Neural crest cell (in vitro differentiated cells): ENCODE data around the gene NHERF1. TPM values are rescaled to one million over a fixed set of nuclear protein-coding genes. Genes with fewer than 3 reads are reported as not detected.

Source experiments
- DNase-seq: peaks from one replicate; pipeline ENCODE4 v3.0.0; 2021; ENCODE audit warnings: low read depth, mixed read lengths, low spot score
- H3K27ac Mint-ChIP-seq: one replicate; pipeline ENCODE4 v1.8.0; 2021; ENCODE audit warnings: mild to moderate bottlenecking, mixed read lengths; ENCODE audit not compliant: unreplicated experiment
- H3K27me3 Mint-ChIP-seq: 2 replicates; pipeline ENCODE4 v1.8.0; 2021; ENCODE audit warnings: low read depth, mild to moderate bottlenecking, mixed read lengths
- H3K36me3 Mint-ChIP-seq: 2 replicates; pipeline ENCODE4 v1.8.0; 2021; ENCODE audit warnings: low read depth, mild to moderate bottlenecking, mixed read lengths
- H3K4me1 Mint-ChIP-seq: 2 replicates; pipeline ENCODE4 v1.8.0; 2021; ENCODE audit warnings: mixed read lengths
- H3K4me3 Mint-ChIP-seq: one replicate; pipeline ENCODE4 v1.8.0; 2021; ENCODE audit warnings: mild to moderate bottlenecking, mixed read lengths
- H3K9me3 Mint-ChIP-seq: 2 replicates; pipeline ENCODE4 v1.8.0; 2021; ENCODE audit warnings: mixed read lengths
- total RNA-seq: library from RNA; stranded (reverse); gene quantifications from 2 replicates; pipeline ENCODE4 v1.2.1, GENCODE V29; 2021
- TF ChIP-seq, protein P1 (sequence below): fragments of 200-600 bp; sonication (generic); conservative IDR thresholded peaks from 2 replicates; pipeline ENCODE4 v1.5.0; 2021; ENCODE audit warnings: antibody characterized with exemption, mild to moderate bottlenecking

Gene NHERF1
- total RNA-seq, 1 donor from 2014 or later: 51.7 TPM

DNA sequence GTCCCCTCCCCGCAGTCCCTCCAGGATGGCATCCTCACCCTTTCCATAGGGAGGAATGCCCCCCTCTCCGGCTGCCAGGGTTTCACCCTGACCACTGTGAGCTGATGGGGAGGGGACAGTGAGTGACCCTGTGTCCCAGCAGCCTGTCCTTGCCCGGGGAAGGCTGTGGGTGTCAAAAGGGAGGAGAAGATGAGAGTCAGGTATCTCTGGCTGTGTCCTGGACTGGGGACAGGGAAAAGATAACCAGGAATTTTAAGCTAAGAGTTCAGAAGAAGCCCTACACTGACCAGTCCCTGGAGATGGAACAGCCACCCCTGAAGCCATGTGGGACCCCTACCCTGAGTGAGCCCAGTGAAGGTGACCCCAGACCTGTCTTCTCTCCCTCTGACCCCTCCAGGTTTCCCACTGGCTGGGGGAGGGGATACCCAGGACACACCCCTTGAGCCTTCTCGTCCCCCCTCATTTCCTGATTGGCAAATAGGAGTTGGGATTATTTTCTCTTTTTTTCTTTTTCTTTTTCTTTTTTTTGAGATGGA, 16.4 kb downstream of the NHERF1 start:
- TF ChIP-seq, protein P1, sequence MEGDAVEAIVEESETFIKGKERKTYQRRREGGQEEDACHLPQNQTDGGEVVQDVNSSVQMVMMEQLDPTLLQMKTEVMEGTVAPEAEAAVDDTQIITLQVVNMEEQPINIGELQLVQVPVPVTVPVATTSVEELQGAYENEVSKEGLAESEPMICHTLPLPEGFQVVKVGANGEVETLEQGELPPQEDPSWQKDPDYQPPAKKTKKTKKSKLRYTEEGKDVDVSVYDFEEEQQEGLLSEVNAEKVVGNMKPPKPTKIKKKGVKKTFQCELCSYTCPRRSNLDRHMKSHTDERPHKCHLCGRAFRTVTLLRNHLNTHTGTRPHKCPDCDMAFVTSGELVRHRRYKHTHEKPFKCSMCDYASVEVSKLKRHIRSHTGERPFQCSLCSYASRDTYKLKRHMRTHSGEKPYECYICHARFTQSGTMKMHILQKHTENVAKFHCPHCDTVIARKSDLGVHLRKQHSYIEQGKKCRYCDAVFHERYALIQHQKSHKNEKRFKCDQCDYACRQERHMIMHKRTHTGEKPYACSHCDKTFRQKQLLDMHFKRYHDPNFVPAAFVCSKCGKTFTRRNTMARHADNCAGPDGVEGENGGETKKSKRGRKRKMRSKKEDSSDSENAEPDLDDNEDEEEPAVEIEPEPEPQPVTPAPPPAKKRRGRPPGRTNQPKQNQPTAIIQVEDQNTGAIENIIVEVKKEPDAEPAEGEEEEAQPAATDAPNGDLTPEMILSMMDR: no peak
- peaks cover 4% of the 10 kb centered on the region for H3K36me3 Mint-ChIP-seq
- H3K9me3 Mint-ChIP-seq: no peaks in the 10 kb centered on the region
- no peak overlapping the region for H3K27ac Mint-ChIP-seq
- no peaks in the 10 kb centered on the region for H3K27me3 Mint-ChIP-seq
- no peak for DNase-seq
- H3K4me1 Mint-ChIP-seq: peaks cover 56% of the 10 kb centered on the region
- H3K4me3 Mint-ChIP-seq: peak overlapping the region; percentile 31

DNA sequence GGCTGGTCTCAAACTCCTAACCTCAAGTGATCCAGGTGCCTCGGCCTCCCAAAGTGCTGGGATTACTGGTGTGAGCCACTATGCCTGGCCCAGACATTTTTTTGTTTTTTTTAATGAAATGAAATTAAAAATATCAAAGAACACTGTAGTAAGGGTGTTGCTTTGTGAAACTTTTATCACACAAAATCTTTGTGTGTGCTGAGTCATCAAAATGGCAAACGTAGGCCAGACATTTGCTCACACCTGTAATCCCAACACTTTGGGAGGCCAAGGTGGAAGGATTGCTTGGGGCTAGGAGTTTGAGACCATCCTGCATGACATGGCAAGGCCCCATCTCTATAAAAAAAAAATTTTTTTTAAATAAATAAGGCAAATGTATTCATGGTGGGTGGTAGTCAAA, 18.0 kb downstream of the NHERF1 start:
- H3K27ac Mint-ChIP-seq: no peak overlapping the region
- TF ChIP-seq, protein P1: no peak
- H3K36me3 Mint-ChIP-seq: peaks cover 4% of the 10 kb centered on the region
- H3K9me3 Mint-ChIP-seq: no peaks in the 10 kb centered on the region
- peaks cover 41% of the 10 kb centered on the region for H3K4me1 Mint-ChIP-seq
- H3K4me3 Mint-ChIP-seq: peak overlapping the region; percentile 41
- no peak for DNase-seq
- no peaks in the 10 kb centered on the region for H3K27me3 Mint-ChIP-seq

DNA sequence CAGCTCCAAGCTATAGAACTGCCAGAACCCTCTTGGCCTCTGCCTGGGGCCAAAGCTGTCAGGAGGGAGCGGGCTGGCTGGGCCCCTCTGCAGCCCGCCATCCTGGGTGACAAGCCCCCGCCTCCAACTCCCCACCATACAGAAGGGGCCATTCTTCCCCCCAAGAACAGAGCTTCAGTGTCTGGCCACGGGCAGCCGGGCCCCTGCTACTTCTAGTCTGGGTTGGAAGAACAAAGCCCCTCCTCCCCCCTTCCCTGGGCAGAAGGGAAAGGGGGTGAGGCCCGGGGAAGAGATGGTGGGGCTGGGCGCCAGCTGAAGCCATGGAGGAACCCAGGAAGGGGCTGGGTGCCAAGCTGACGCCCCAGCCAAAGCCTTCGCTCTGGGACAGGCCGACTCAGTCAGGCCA, 18.7 kb downstream of the NHERF1 start:
- TF ChIP-seq, protein P1: no peak
- H3K4me3 Mint-ChIP-seq: no peak overlapping the region
- peaks cover 36% of the 10 kb centered on the region for H3K4me1 Mint-ChIP-seq
- peaks cover 4% of the 10 kb centered on the region for H3K36me3 Mint-ChIP-seq
- H3K27me3 Mint-ChIP-seq: no peaks in the 10 kb centered on the region
- DNase-seq: no peak
- H3K9me3 Mint-ChIP-seq: no peaks in the 10 kb centered on the region
- H3K27ac Mint-ChIP-seq: no peak overlapping the region

DNA sequence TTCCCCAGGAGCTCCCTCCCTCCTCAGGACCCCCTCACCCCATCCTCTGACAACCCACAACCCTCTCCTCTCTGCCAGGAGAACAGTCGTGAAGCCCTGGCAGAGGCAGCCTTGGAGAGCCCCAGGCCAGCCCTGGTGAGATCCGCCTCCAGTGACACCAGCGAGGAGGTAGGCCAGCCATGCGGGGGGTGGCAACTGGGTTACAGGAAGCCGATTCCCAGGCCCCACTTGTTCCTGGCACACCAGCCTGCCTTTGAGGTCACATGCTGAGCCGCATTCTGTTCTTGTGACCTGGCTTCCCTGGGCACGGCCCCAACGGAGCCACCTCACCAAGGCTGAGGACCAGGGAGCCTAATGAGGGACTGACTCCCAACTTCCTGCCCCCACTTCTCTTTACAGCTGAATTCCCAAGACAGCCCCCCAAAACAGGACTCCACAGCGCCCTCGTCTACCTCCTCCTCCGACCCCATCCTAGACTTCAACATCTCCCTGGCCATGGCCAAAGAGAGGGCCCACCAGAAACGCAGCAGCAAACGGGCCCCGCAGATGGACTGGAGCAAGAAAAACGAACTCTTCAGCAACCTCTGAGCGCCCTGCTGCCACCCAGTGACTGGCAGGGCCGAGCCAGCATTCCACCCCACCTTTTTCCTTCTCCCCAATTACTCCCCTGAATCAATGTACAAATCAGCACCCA, 19.8 kb downstream of the NHERF1 start:
- no peaks in the 10 kb centered on the region for H3K9me3 Mint-ChIP-seq
- H3K36me3 Mint-ChIP-seq: peaks cover 9% of the 10 kb centered on the region
- TF ChIP-seq, protein P1: no peak
- peak overlapping the region; percentile 96 for H3K27ac Mint-ChIP-seq
- peaks cover 29% of the 10 kb centered on the region for H3K4me1 Mint-ChIP-seq
- DNase-seq: no peak
- H3K27me3 Mint-ChIP-seq: no peaks in the 10 kb centered on the region
- H3K4me3 Mint-ChIP-seq: peak overlapping the region; percentile 28

DNA sequence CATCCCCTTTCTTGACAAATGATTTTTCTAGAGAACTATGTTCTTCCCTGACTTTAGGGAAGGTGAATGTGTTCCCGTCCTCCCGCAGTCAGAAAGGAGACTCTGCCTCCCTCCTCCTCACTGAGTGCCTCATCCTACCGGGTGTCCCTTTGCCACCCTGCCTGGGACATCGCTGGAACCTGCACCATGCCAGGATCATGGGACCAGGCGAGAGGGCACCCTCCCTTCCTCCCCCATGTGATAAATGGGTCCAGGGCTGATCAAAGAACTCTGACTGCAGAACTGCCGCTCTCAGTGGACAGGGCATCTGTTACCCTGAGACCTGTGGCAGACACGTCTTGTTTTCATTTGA, 20.3 kb downstream of the NHERF1 start:
- DNase-seq: no peak
- Mint-ChIP-seq H3K4me3 (peak overlapping the region; percentile 28), H3K9me3 (no peaks in the 10 kb centered on the region), H3K27me3 (no peaks in the 10 kb centered on the region), H3K36me3 (peaks cover 9% of the 10 kb centered on the region), H3K27ac (peak overlapping the region; percentile 96), H3K4me1 (peaks cover 25% of the 10 kb centered on the region)
- TF ChIP-seq, protein P1: no peak
